ENCODE results near the gene SLC24A3. TPM values are rescaled to one million over a fixed set of nuclear protein-coding genes. Genes with fewer than 3 reads are reported as not detected.

The SLC24A3 gene
- polyA plus RNA-seq, 1 donor (not counting 4 experiments of a cell fraction or from before 2014, with no cell fraction given): 0.17 TPM

GRCh38 chr20:19519466-19519865 is 307.0 kb downstream of the SLC24A3 start:
- H3K27me3 ChIP-seq (ENCODE audit: control insufficient read depth, extremely low read depth, insufficient read depth, low read length): peaks cover 5% of the 10 kb centered on the region
- no peak overlapping the region for H3K4me2 ChIP-seq (ENCODE audit: control insufficient read depth, extremely low read depth, insufficient read depth, low read depth, low read length)
- no peaks in the 10 kb centered on the region for H3K9me3 ChIP-seq (ENCODE audit: control insufficient read depth, low read depth, low read length)
- no peak for DNase-seq (ENCODE audit: low read depth, low spot score)
- no peaks in the 10 kb centered on the region for H4K20me1 ChIP-seq (ENCODE audit: control insufficient read depth, extremely low read depth, insufficient read depth, low read length)
- no peaks in the 10 kb centered on the region for H3K9me1 ChIP-seq (ENCODE audit: control insufficient read depth, extremely low read depth, insufficient read depth, low read length)
- TF ChIP-seq EZH2 (IDR thresholded peaks at IDR 0.05; ENCODE audit: low read length) (no peak), CTCF (optimal IDR thresholded peaks at IDR 0.05 in 1 of 3, IDR thresholded peaks at IDR 0.05 in 1 of 3, conservative IDR thresholded peaks at IDR 0.05 in 1 of 3; ENCODE audit: extremely low read depth in 1 of 3, insufficient read depth in 2 of 3, low read length in 3 of 3) (no peak)
- no peaks in the 10 kb centered on the region for H3K36me3 ChIP-seq (ENCODE audit: control insufficient read depth in 2 of 2, extremely low read depth in 1 of 2, insufficient read depth in 2 of 2, low read length in 2 of 2)
- no peak overlapping the region for H2AFZ ChIP-seq (ENCODE audit: control insufficient read depth, low read length)
- H3K27ac ChIP-seq (ENCODE audit: control insufficient read depth, insufficient read depth, low read length): no peak overlapping the region
- H3K79me2 ChIP-seq (ENCODE audit: control insufficient read depth, insufficient read depth, low read length): no peaks in the 10 kb centered on the region
- no peak overlapping the region for H3K4me3 ChIP-seq (ENCODE audit: control insufficient read depth in 2 of 3, extremely low read depth in 1 of 3, insufficient read depth in 2 of 3, low read depth in 1 of 3, low read length in 3 of 3)
- FAIRE-seq: no peak
- dilution Hi-C loops (cut with MboI; ENCODE audit: extremely low pct_ligation_motif_present, low sequenced_read_pairs): no loop called here
- H3K9ac ChIP-seq (ENCODE audit: control insufficient read depth, extremely low read depth, insufficient read depth, low read length): no peak overlapping the region
- H3K4me1 ChIP-seq (ENCODE audit: control insufficient read depth, extremely low read depth, insufficient read depth, low read length): no peaks in the 10 kb centered on the region

GRCh38 chr20:19520261-19520660 is 307.8 kb downstream of the SLC24A3 start:
- Histone ChIP-seq H3K9ac (ENCODE audit: control insufficient read depth, extremely low read depth, insufficient read depth, low read length) (no peak overlapping the region), H3K79me2 (ENCODE audit: control insufficient read depth, insufficient read depth, low read length) (no peaks in the 10 kb centered on the region), H3K27me3 (ENCODE audit: control insufficient read depth, extremely low read depth, insufficient read depth, low read length) (peaks cover 5% of the 10 kb centered on the region), H3K9me1 (ENCODE audit: control insufficient read depth, extremely low read depth, insufficient read depth, low read length) (no peaks in the 10 kb centered on the region), H3K4me3 (ENCODE audit: control insufficient read depth in 2 of 3, extremely low read depth in 1 of 3, insufficient read depth in 2 of 3, low read depth in 1 of 3, low read length in 3 of 3) (no peak overlapping the region), H3K36me3 (ENCODE audit: control insufficient read depth in 2 of 2, extremely low read depth in 1 of 2, insufficient read depth in 2 of 2, low read length in 2 of 2) (no peaks in the 10 kb centered on the region), H3K4me2 (ENCODE audit: control insufficient read depth, extremely low read depth, insufficient read depth, low read depth, low read length) (no peak overlapping the region), H3K27ac (ENCODE audit: control insufficient read depth, insufficient read depth, low read length) (no peak overlapping the region), H3K9me3 (ENCODE audit: control insufficient read depth, low read depth, low read length) (no peaks in the 10 kb centered on the region), H2AFZ (ENCODE audit: control insufficient read depth, low read length) (no peak overlapping the region), H4K20me1 (ENCODE audit: control insufficient read depth, extremely low read depth, insufficient read depth, low read length) (no peaks in the 10 kb centered on the region), H3K4me1 (ENCODE audit: control insufficient read depth, extremely low read depth, insufficient read depth, low read length) (no peaks in the 10 kb centered on the region)
- TF ChIP-seq CTCF (optimal IDR thresholded peaks at IDR 0.05 in 1 of 3, IDR thresholded peaks at IDR 0.05 in 1 of 3, conservative IDR thresholded peaks at IDR 0.05 in 1 of 3; ENCODE audit: extremely low read depth in 1 of 3, insufficient read depth in 2 of 3, low read length in 3 of 3) (no peak), EZH2 (IDR thresholded peaks at IDR 0.05; ENCODE audit: low read length) (no peak)
- no peak for FAIRE-seq
- dilution Hi-C loops (cut with MboI; ENCODE audit: extremely low pct_ligation_motif_present, low sequenced_read_pairs): no loop called here
- no peak for DNase-seq (ENCODE audit: low read depth, low spot score)
